ENCODE results near the gene SALL1.

SALL1 gene

GRCh38 chr16:51150165-51150887, 744 bp downstream of the SALL1 start:
- no peaks in the 10 kb centered on the region for H3K4me1 ChIP-seq (ENCODE audit: control insufficient read depth, insufficient read depth, low read length, poor library complexity, severe bottlenecking)
- peaks cover 17% of the 10 kb centered on the region for H3K27me3 ChIP-seq (replicated peaks; ENCODE audit: control insufficient read depth, insufficient read depth, low read length, poor library complexity, severe bottlenecking)
- no peaks in the 10 kb centered on the region for H3K36me3 ChIP-seq (ENCODE audit: control insufficient read depth, insufficient read depth, low read length)
- H3K9me3 ChIP-seq (ENCODE audit: control insufficient read depth, low read length) = no peaks in the 10 kb centered on the region
- H3K27ac ChIP-seq (ENCODE audit: insufficient read depth, low read length, poor library complexity, severe bottlenecking) = no peak overlapping the region
- no peak for DNase-seq
- no peak overlapping the region for H3K4me3 ChIP-seq (ENCODE audit: insufficient read depth, low read depth, low read length, poor library complexity, severe bottlenecking)

- H3K9me3 ChIP-seq (ENCODE audit: control insufficient read depth, low read length) = no peaks in the 10 kb centered on the region
- H3K4me1 ChIP-seq (ENCODE audit: control insufficient read depth, insufficient read depth, low read length, poor library complexity, severe bottlenecking) = no peaks in the 10 kb centered on the region
- peaks cover 17% of the 10 kb centered on the region for H3K27me3 ChIP-seq (replicated peaks; ENCODE audit: control insufficient read depth, insufficient read depth, low read length, poor library complexity, severe bottlenecking)
- no peak for DNase-seq
- H3K4me3 ChIP-seq (ENCODE audit: insufficient read depth, low read depth, low read length, poor library complexity, severe bottlenecking) = no peak overlapping the region
- H3K27ac ChIP-seq (ENCODE audit: insufficient read depth, low read length, poor library complexity, severe bottlenecking) = no peak overlapping the region
- H3K36me3 ChIP-seq (ENCODE audit: control insufficient read depth, insufficient read depth, low read length) = no peaks in the 10 kb centered on the region
Measured at GRCh38 chr16:51149721-51150164, 1.3 kb downstream of the SALL1 start.

GRCh38 chr16:51149251-51149661, 1.8 kb downstream of the SALL1 start:
- Histone ChIP-seq H3K4me1 (ENCODE audit: control insufficient read depth, insufficient read depth, low read length, poor library complexity, severe bottlenecking) (no peaks in the 10 kb centered on the region), H3K9me3 (ENCODE audit: control insufficient read depth, low read length) (no peaks in the 10 kb centered on the region), H3K36me3 (ENCODE audit: control insufficient read depth, insufficient read depth, low read length) (no peaks in the 10 kb centered on the region), H3K4me3 (ENCODE audit: insufficient read depth, low read depth, low read length, poor library complexity, severe bottlenecking) (no peak overlapping the region), H3K27me3 (replicated peaks; ENCODE audit: control insufficient read depth, insufficient read depth, low read length, poor library complexity, severe bottlenecking) (peaks cover 17% of the 10 kb centered on the region), H3K27ac (ENCODE audit: insufficient read depth, low read length, poor library complexity, severe bottlenecking) (no peak overlapping the region)
- no peak for DNase-seq

GRCh38 chr16:51148678-51149228, 2.3 kb downstream of the SALL1 start:
- Histone ChIP-seq H3K27me3 (replicated peaks; ENCODE audit: control insufficient read depth, insufficient read depth, low read length, poor library complexity, severe bottlenecking) (peaks cover 17% of the 10 kb centered on the region), H3K9me3 (ENCODE audit: control insufficient read depth, low read length) (no peaks in the 10 kb centered on the region), H3K4me3 (ENCODE audit: insufficient read depth, low read depth, low read length, poor library complexity, severe bottlenecking) (no peak overlapping the region), H3K36me3 (ENCODE audit: control insufficient read depth, insufficient read depth, low read length) (no peaks in the 10 kb centered on the region), H3K27ac (ENCODE audit: insufficient read depth, low read length, poor library complexity, severe bottlenecking) (no peak overlapping the region), H3K4me1 (ENCODE audit: control insufficient read depth, insufficient read depth, low read length, poor library complexity, severe bottlenecking) (no peaks in the 10 kb centered on the region)
- no peak for DNase-seq

- Histone ChIP-seq H3K27me3 (replicated peaks; ENCODE audit: control insufficient read depth, insufficient read depth, low read length, poor library complexity, severe bottlenecking) (peaks cover 17% of the 10 kb centered on the region), H3K4me1 (ENCODE audit: control insufficient read depth, insufficient read depth, low read length, poor library complexity, severe bottlenecking) (no peaks in the 10 kb centered on the region), H3K27ac (ENCODE audit: insufficient read depth, low read length, poor library complexity, severe bottlenecking) (no peak overlapping the region), H3K36me3 (ENCODE audit: control insufficient read depth, insufficient read depth, low read length) (no peaks in the 10 kb centered on the region), H3K4me3 (ENCODE audit: insufficient read depth, low read depth, low read length, poor library complexity, severe bottlenecking) (no peak overlapping the region), H3K9me3 (ENCODE audit: control insufficient read depth, low read length) (no peaks in the 10 kb centered on the region)
- DNase-seq = no peak
Measured at GRCh38 chr16:51147776-51148677, 3.0 kb downstream of the SALL1 start.

GRCh38 chr16:51146256-51146924, 4.7 kb downstream of the SALL1 start:
- DNase-seq = no peak
- no peaks in the 10 kb centered on the region for H3K9me3 ChIP-seq (ENCODE audit: control insufficient read depth, low read length)
- H3K27ac ChIP-seq (ENCODE audit: insufficient read depth, low read length, poor library complexity, severe bottlenecking) = no peak overlapping the region
- H3K4me3 ChIP-seq (ENCODE audit: insufficient read depth, low read depth, low read length, poor library complexity, severe bottlenecking) = no peak overlapping the region
- peaks cover 10% of the 10 kb centered on the region for H3K27me3 ChIP-seq (replicated peaks; ENCODE audit: control insufficient read depth, insufficient read depth, low read length, poor library complexity, severe bottlenecking)
- no peaks in the 10 kb centered on the region for H3K36me3 ChIP-seq (ENCODE audit: control insufficient read depth, insufficient read depth, low read length)
- H3K4me1 ChIP-seq (ENCODE audit: control insufficient read depth, insufficient read depth, low read length, poor library complexity, severe bottlenecking) = no peaks in the 10 kb centered on the region

- H3K4me1 ChIP-seq (ENCODE audit: control insufficient read depth, insufficient read depth, low read length, poor library complexity, severe bottlenecking) = no peaks in the 10 kb centered on the region
- DNase-seq = no peak
- H3K36me3 ChIP-seq (ENCODE audit: control insufficient read depth, insufficient read depth, low read length) = no peaks in the 10 kb centered on the region
- H3K27ac ChIP-seq (ENCODE audit: insufficient read depth, low read length, poor library complexity, severe bottlenecking) = no peak overlapping the region
- H3K27me3 ChIP-seq (replicated peaks; ENCODE audit: control insufficient read depth, insufficient read depth, low read length, poor library complexity, severe bottlenecking) = no peaks in the 10 kb centered on the region
- no peak overlapping the region for H3K4me3 ChIP-seq (ENCODE audit: insufficient read depth, low read depth, low read length, poor library complexity, severe bottlenecking)
- no peaks in the 10 kb centered on the region for H3K9me3 ChIP-seq (ENCODE audit: control insufficient read depth, low read length)
Measured at GRCh38 chr16:51144203-51144602, 6.9 kb downstream of the SALL1 start.

GRCh38 chr16:51143196-51143977, 7.7 kb downstream of the SALL1 start:
- Histone ChIP-seq H3K27me3 (replicated peaks; ENCODE audit: control insufficient read depth, insufficient read depth, low read length, poor library complexity, severe bottlenecking) (no peaks in the 10 kb centered on the region), H3K4me1 (ENCODE audit: control insufficient read depth, insufficient read depth, low read length, poor library complexity, severe bottlenecking) (no peaks in the 10 kb centered on the region), H3K36me3 (ENCODE audit: control insufficient read depth, insufficient read depth, low read length) (no peaks in the 10 kb centered on the region), H3K9me3 (ENCODE audit: control insufficient read depth, low read length) (no peaks in the 10 kb centered on the region), H3K27ac (ENCODE audit: insufficient read depth, low read length, poor library complexity, severe bottlenecking) (no peak overlapping the region), H3K4me3 (ENCODE audit: insufficient read depth, low read depth, low read length, poor library complexity, severe bottlenecking) (no peak overlapping the region)
- DNase-seq = no peak

GRCh38 chr16:51141541-51141940, 9.5 kb downstream of the SALL1 start:
- Histone ChIP-seq H3K4me3 (ENCODE audit: insufficient read depth, low read depth, low read length, poor library complexity, severe bottlenecking) (no peak overlapping the region), H3K4me1 (ENCODE audit: control insufficient read depth, insufficient read depth, low read length, poor library complexity, severe bottlenecking) (no peaks in the 10 kb centered on the region), H3K27me3 (replicated peaks; ENCODE audit: control insufficient read depth, insufficient read depth, low read length, poor library complexity, severe bottlenecking) (no peaks in the 10 kb centered on the region), H3K36me3 (ENCODE audit: control insufficient read depth, insufficient read depth, low read length) (no peaks in the 10 kb centered on the region), H3K9me3 (ENCODE audit: control insufficient read depth, low read length) (no peaks in the 10 kb centered on the region), H3K27ac (ENCODE audit: insufficient read depth, low read length, poor library complexity, severe bottlenecking) (no peak overlapping the region)
- no peak for DNase-seq

Measured in effector memory CD4-positive, alpha-beta T cell (primary cell).